GM19463 (cell line): ENCODE measurements around the gene PARD3B.

ENCODE experiments used
- ATAC-seq: cut with Tn5 transposase; IDR thresholded peaks from one replicate; pipeline ENCODE4 v1.9.1; 2021; ENCODE audit warnings: mild to moderate bottlenecking, moderate library complexity; ENCODE audit not compliant: unreplicated experiment

PARD3B gene

DNA sequence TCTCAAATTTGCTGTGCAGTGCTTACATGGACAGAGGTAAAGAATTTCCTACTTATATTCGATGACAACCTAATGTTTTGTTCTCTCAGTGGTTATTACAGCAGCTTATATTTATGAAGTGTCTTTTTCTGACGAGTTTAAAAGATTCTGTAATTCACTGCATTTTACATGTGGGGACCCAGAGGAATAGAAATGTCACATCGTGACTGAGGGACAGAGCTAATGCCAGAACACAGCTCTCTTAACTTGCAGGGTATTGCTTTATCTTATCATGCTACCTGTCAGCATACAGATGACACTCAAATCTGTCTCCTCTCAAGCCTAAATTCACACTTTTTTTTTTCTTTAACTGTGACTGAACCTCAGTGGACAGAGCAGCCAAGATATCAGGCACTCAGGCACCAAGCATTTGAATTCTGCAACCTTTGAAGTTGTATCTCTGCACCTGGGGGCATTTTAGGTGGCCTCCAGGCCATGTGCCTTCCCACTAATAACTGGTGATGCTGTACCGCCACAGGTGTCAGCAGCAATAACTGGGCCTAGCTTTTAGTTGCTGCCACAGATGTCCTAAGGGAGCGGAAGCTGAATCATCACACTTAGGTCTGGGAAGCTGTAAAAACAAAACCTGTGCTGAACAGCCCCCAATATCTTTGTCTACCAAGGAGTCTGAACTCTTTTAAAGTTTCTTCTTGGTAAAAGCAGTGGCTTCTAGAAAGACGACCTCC is 821.2 kb downstream of the PARD3B start:
- ATAC-seq: no peak

GRCh38 chr2:205367331-205367935 is 822.2 kb downstream of the PARD3B start:
- ATAC-seq: no peak

DNA sequence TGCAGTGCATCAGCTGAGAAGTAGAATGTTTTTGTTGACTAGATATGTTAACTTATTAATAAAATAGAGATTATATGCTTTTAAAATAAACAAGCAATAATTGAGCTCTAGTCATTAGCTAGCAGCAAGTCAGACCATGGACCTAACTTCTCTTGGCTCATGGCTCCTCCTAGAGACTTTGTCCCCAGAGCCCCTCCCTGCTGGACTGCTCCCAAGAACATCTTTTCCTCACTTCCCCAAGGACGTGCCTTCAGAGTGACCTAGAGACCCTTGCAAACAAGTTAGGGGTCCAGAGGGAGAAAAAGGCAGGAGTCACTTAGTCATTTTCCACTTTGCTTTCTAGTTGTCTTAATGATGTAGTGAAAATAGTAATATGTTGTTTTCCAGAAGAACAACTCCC is 824.5 kb downstream of the PARD3B start:
- ATAC-seq: no peak

DNA sequence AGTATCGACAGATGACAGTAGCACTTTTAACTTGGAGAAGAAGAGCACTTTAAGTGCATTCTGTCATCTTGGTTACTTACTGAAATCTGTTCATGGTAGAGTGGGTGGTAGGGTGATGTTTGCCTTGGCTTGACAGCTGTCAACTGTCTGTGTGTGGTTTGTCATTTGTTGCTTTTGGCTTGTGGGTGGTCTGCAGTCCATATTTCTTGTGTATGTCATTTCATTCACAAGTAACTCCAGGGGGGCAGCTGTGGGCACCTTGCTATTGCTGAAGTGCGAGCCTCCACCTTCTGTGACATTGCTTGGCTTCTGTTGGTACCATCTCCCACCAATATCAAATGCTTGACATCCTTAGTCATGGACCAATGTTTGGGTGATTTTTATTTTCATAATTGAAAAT is 825.5 kb downstream of the PARD3B start:
- ATAC-seq: no peak

GRCh38 chr2:205372141-205372540 is 826.9 kb downstream of the PARD3B start:
- ATAC-seq: no peak

DNA sequence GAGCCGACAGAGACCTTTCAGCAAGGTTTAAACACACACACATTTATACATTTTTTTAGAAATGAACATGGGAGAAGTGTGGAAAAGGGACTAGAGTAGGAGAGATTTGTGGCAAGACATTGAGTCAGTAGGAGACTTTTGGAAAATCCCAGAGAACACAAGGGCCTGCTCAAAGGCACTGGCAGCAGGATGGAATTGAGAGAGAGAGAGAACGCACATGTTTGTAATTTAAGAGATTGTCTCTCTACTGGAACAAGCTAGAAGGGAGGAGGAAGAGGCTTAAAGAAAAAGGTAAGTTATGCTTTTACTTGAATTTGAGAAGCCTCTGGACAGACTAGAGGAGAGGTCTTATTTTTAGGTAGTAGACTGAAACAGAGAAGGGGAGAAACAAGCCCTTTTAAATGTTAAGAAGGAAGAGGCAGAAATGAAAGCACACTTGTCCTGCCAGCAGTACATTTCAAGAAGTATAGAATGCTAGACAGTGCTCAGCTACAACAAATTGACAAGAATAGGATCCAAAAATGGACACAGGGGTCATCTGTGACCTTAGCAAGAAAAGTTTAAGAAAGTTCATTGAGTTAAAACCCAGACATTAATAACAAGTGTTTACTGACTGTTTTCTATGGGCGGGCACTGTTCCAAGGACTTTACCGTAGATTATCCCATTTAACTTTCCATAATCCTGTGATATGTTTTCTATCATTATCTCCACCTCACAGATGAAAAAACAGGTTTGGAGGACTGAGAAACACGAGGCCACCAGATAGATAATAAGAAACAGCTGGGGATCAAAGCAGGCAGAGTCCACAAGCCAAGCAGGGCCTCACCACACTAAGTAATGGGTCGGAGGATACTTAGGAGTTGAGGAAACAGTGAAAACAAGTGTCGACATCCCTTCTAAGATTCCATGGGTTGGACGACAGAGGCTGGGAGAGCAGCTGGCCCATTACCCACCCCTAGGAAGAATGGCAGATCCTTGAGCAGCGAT is 830.5 kb downstream of the PARD3B start:
- ATAC-seq: no peak

- no peak for ATAC-seq
Measured at GRCh38 chr2:205377324-205377723, 832.0 kb downstream of the PARD3B start.

GRCh38 chr2:205383601-205384000 is 838.3 kb downstream of the PARD3B start:
- ATAC-seq: no peak

DNA sequence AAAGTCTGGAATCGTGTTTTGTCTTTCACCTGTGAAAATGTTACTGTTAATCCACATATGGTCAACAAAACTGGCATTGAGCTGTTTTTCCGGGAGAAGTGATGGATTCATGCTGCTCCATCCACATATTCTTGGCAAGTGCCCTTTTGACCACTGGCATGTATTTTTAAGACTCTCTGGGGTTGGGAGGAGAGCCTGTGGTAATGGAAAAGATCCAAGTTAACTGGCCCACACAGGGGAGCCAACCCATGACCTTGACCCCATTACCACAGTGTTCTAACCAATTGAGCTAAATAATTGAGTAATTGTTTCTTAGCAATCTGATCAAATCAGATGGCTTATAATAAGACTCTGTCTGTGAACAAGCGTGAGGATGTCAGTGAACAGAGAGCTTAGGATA is 840.8 kb downstream of the PARD3B start:
- ATAC-seq: no peak

DNA sequence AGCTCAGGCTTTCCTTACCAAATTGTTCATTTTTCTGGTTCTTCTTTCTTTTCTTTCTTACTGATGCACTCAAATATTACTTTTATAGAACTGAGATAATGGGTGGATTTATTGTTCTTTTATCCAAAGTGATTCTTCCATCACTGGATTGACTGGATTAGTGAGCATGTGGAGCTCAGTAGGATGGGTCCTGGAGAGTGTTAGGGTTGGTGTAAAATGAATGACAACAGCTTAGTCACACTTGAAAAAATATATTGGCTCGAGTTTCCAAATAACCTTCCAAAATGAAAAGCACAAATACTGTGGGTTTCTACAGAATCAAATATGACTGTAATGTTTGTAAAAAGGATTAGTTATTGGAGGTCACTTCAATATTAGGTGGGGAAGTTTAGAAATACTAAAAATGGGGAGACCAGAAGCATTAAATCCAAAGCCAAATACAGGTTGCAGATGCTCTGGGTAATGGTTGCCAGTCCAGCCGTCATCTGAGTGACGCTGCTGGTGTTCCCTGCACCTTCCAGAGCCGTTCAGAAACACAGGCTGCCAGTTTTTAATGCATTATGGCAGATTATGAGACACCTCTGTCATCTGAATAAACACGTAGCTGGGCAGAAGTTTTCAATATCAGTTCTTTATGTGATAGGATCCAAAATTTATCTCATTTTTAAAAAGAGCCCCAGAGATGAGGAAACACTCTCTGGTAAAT is 842.2 kb downstream of the PARD3B start:
- no peak for ATAC-seq

DNA sequence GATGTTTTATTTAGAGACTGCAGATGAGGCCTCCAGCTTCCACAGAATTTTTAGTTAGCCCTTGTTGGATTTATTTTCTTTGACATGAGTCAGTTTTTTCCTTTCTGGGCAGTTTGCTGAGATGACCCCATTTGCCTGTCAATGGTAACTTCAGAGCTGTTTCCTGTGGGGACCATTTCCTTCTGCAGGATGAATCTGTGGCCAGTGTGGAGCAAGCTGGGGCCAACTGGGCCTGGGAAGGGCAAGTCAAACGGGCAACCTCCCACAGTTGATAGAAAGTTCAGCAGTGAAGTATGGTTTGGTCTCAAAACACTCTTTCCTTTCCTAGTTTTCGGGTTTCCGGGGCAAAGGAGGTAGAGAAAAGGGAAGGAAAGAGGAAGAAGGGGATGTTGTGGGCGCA is 845.6 kb downstream of the PARD3B start:
- ATAC-seq: no peak

DNA sequence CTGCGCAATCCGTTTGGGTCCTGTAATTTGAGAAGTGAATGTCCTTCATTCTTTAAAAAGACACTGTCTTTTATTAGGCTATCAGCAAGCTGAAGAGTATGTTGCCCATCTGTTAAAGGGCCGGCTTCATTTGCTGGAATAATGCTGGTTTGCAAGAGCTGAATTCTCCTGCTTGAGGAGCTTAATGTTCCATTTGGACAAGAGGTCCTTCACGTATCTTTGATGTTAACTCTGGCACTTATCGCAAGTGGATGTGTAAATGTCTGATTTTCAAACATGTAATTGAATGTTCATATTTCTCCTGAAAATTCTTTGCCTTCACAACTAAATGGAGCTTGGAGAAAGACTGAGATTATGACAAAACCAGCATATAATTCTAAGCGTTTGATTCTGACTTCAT is 856.2 kb downstream of the PARD3B start:
- ATAC-seq: no peak

GRCh38 chr2:205402011-205402410 is 856.7 kb downstream of the PARD3B start:
- ATAC-seq: no peak

DNA sequence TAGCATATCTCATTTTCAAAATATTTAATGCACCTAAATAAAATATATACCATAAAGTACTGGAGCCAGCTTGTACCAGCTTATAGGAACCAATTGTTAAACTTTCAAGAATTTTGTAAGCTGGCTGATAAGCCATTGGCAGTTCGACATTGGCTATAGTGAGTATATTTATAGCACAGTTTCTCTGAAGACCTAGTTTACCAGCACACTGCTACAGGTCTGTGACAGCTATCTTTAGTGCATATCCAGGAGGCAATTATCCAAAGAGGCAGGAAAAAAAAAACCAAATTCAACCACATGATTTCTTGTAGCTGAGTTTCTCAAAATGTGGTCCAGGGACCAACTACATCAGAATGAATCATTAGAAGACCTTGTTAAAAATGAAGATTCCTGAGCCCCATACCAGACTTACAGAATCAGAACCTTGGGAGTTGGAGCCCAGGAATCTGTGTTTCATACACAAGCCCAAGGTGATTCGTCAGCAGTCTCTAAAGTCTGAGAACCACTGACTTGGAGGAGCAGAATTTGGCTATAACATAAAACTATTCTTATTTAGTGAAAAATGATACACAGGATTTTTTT is 858.1 kb downstream of the PARD3B start:
- no peak for ATAC-seq

GRCh38 chr2:205405194-205405593 is 859.9 kb downstream of the PARD3B start:
- no peak for ATAC-seq

DNA sequence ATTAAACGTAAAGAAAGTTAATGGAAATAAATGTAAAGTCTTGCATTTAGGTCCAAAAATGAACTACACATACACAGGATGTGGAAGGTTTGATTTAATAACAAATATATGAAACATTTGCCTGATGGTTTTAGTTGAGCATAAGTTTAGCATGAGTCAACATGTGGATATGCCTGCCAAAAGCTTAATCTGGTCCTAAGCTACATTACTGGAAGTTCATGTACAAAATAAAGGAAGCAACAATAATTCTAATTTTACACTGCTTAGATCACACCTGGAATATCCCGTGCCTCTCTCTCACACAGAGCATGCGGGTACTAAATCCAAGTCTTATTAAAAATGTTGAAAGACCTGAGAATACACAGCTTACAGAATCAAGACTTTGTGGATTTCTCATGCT is 860.5 kb downstream of the PARD3B start:
- no peak for ATAC-seq

DNA sequence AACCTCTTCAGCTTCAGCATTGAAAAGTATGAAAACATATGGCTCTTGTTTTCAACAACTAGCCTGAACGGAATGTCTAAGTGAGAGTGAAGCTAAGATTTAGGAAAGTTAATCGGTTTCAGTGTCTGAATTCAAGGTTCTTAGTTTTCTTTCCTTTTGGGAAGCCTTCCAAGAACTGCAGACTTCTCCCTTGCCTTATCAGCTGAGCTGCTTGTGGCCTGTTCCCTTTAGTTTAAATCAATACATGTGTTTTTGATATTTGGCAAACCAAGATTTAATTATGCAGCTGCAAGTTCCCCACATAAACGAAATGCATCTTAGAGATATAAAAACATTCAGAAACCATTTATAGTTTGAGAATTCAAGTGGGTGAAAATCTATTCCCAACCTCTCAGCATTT is 862.7 kb downstream of the PARD3B start:
- no peak for ATAC-seq

GRCh38 chr2:205408696-205409095 is 863.4 kb downstream of the PARD3B start:
- ATAC-seq: no peak

DNA sequence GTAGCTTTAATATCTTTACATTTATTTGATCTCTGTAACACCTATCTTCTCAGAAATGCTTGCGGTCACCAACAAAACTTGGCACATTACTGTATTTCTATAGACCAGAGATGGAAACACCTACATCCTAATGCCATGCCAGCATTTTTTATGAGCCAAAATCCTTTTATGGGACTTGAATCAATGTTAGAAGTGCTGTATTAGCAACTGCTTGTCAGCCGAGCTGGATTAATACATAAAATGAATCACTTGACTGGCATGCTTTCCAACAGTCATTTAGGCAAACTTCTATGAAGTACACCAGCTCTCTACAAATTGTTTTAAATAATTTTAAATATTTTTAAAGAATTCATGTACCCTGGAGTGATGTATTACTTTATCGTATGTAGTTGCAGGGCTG is 864.1 kb downstream of the PARD3B start:
- ATAC-seq: no peak

DNA sequence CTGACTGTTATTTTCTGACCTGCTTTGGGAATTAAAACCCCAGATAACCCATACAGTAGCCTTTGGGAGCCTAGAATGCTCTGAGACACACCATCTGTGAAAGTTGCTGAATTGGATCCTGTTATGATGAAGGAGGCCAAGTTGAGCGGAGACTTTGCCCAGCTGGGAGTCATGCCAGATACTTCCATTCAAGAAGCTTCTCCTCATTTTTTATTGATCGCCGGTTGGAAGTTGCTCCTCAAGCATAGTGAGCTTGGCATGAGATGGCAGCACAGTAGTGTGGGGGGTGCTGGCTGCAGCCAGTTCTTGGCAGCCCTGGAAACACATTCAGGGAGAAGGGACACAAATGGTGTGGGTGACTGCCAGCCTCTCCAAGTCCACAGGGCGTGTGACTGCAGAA is 866.3 kb downstream of the PARD3B start:
- ATAC-seq: no peak

DNA sequence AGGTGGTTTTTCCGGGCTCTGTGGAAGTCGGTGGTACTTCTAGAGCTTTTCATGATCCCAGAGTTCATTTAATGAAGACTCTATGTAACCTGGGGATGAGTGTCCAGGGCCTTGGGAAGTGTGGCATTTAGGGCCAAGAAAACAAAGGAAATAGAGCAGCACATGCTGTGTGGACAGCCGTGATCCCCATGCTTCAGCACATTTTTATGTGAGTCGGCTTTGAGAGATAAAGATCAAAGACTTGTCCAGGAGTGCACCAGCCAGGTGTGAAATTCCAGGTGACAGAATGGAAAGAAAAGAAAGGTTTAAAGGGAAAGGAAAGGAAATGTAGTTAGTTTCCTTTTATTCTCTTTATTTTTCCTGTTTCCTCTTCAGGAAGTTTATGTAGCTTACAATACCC is 879.1 kb downstream of the PARD3B start:
- no peak for ATAC-seq
